ENCODE measurements around the gene NDST1.

The NDST1 gene

GRCh38 chr5:150492621-150493020 lies 15.3 kb upstream of the NDST1 start:
- H3K27ac ChIP-seq, result peak overlapping the region; percentile 95
- ChIA-PET CTCF (interaction anchor here (1.0 to 1.1 kb wide), 3 partner anchors 19 to 25 kb away, joined by 3 to 4 read pairs (median 4); no protein-coding TSS in a partner anchor), POLR2A (ENCODE audit: low non-redundant PET) (interaction anchor here (0.7 to 1.3 kb wide), 3 partner anchors 19 to 531 kb away, joined by 7 to 17 read pairs (median 13); no protein-coding TSS in a partner anchor)
- TF ChIP-seq CTCF (conservative IDR thresholded peaks at IDR 0.05; ENCODE audit: low read depth), result no peak
- peak; percentile 98 for DNase-seq (ENCODE audit: low spot score)

DNA sequence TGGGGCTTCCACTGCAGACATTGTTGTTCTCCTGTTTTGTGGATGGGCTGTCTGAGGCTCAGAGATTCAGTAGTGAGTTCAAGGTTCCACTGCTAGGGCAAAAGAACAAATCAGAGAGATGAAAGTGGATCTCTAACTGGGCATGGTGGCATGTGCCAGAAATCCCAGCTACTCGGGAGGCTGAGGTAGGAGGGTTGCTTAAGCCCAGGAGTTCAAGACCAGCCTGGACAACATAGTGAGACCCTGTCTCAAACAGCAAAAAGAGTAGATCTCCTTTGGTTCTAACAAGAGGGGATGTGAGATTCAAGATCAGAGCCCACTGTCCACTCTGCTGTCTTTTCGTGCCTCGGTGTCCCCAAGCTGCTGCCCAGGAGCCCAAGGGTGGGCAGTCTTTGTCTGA lies 11.8 kb upstream of the NDST1 start:
- TF ChIP-seq CTCF (conservative IDR thresholded peaks at IDR 0.05; ENCODE audit: low read depth), result no peak
- no peak for DNase-seq (ENCODE audit: low spot score)
- CTCF ChIA-PET, result interaction anchor here (1.5 kb wide), 1 partner anchor 37 kb away, joined by 3 read pairs; no protein-coding TSS in a partner anchor
- POLR2A ChIA-PET (ENCODE audit: low non-redundant PET), result no interaction called here
- peak overlapping the region; percentile 97 for H3K27ac ChIP-seq

DNA sequence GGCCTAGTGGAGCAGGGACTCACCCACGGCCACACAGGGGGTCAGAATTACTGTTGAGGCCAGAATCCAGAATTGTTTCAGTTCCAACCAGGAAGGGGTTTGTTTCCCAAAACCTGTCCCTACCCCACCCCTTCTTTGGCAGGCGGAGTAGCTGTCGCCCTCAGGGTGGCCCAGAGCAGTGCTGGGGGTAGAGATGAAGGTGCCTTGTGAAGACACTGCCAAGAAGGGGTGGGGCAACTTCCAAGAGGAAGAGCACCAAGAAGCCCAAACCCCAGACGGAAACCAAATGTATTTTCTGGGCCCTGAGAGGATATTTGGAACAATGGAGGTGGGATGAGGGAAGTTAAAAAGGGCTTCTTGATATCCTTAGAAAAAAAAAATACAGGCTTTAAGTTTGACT lies 11.4 kb upstream of the NDST1 start:
- DNase-seq (ENCODE audit: low spot score), result no peak
- peak overlapping the region; percentile 97 for H3K27ac ChIP-seq
- TF ChIP-seq CTCF (conservative IDR thresholded peaks at IDR 0.05; ENCODE audit: low read depth), result no peak
- CTCF ChIA-PET, result interaction anchor here (0.7 to 1.1 kb wide), 2 partner anchors 21 to 23 kb away, joined by 3 read pairs; no protein-coding TSS in a partner anchor
- POLR2A ChIA-PET (ENCODE audit: low non-redundant PET), result no interaction called here

DNA sequence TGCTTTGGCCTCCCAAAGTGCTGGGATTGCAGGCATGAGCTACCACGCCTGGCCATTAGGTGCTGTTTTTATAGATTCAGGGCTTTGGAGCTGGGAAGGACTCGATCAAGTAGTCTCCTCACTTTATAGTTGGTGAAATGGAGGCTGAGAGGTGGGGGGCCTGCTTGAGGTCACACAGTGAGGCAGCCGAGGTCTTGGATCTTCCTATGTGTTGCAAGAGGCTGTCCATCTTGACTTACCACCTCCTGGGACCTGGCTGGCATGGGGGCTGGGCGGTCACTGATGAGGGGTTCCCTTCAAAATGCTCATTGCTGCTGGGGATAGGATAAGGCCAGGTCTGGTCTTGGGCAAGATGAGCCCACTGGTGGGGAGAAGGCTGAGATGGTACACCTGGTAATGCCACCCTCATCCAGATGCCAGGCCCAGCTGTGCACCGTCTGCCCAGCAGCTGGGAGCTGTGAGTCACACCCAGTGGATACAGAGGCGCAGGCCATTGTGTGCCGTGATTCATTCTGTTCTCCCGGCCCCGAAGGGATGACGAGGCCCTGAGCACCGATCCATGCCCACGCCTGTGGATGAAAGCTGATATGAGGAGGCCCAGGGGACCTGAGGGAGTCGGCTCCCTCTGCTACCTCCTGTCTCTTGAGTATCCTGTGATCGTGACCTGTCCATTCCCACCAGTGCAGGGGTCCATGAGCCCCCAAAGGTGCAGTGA lies 10.5 kb upstream of the NDST1 start:
- peak; percentile 99 for DNase-seq (ENCODE audit: low spot score)
- CTCF ChIA-PET, result interaction anchor here (0.6 to 2.2 kb wide), 6 partner anchors 10 to 177 kb away, joined by 3 to 7 read pairs (median 3); no protein-coding TSS in a partner anchor
- POLR2A ChIA-PET (ENCODE audit: low non-redundant PET), result interaction anchor here (1.0 kb wide), 1 partner anchor 11 kb away, joined by 3 read pairs; no protein-coding TSS in a partner anchor
- TF ChIP-seq CTCF (conservative IDR thresholded peaks at IDR 0.05; ENCODE audit: low read depth), result no peak
- peak overlapping the region; percentile 97 for H3K27ac ChIP-seq

DNA sequence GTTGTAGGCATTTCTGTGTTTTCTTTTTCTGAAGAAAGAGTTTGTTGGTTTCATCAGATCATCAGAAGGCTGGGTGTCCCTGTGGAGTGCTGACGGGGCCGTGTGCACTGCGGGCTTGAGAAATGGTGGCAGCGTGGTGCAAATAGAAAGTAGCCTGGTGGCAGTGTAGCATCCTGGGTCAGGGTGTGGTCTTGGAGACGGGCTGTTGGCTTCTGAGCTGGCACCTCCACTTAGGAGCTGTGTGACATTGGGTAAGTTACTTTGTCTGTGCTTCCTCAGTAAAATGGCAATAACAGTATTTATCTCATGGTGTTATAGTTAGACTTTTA lies 10.0 kb upstream of the NDST1 start:
- ChIA-PET POLR2A (ENCODE audit: low non-redundant PET) (interaction anchor here (0.6 to 1.0 kb wide), 3 partner anchors 12 to 1435 kb away, joined by 3 to 5 read pairs (median 3); partner anchors contain the start of gene SH3TC2), CTCF (interaction anchor here (1.5 to 2.2 kb wide), 2 partner anchors 11 to 39 kb away, joined by 7 read pairs; no protein-coding TSS in a partner anchor)
- TF ChIP-seq CTCF (conservative IDR thresholded peaks at IDR 0.05; ENCODE audit: low read depth), result no peak
- DNase-seq (ENCODE audit: low spot score), result no peak
- peak overlapping the region; percentile 97 for H3K27ac ChIP-seq

- CTCF ChIA-PET, result interaction anchor here (1.5 to 2.2 kb wide), 2 partner anchors 11 to 40 kb away, joined by 7 read pairs; no protein-coding TSS in a partner anchor
- POLR2A ChIA-PET (ENCODE audit: low non-redundant PET), result interaction anchor here (0.6 kb wide), 2 partner anchors 40 to 1436 kb away, joined by 3 to 5 read pairs; partner anchors contain the start of gene SH3TC2
- DNase-seq (ENCODE audit: low spot score), result no peak
- peak overlapping the region; percentile 97 for H3K27ac ChIP-seq
- no peak for TF ChIP-seq CTCF (conservative IDR thresholded peaks at IDR 0.05; ENCODE audit: low read depth)
Measured at GRCh38 chr5:150498501-150498900, 9.4 kb upstream of the NDST1 start.
